ENCODE results near the gene DDX42.

DDX42 gene

DNA sequence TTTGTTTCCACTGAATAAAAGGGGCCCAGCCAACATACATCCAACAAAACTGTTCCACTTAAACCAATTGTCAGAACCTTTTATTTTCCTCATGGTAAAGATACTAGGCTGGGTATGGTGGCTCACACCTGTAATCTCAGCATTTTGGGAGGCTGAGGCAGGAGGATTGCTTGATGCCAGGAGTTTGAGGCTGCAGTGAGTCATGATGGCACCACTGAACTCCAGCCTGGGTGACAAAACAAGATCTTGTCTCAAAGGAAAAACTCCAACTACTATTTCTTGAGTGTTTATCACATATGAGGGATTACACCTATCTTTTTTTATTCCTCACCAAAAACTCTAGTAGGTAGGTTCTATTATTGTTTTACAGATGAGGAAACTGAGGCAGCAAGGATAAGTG is 48.6 kb downstream of the DDX42 start:
- DNase-seq (ENCODE audit: low spot score): no peak

DNA sequence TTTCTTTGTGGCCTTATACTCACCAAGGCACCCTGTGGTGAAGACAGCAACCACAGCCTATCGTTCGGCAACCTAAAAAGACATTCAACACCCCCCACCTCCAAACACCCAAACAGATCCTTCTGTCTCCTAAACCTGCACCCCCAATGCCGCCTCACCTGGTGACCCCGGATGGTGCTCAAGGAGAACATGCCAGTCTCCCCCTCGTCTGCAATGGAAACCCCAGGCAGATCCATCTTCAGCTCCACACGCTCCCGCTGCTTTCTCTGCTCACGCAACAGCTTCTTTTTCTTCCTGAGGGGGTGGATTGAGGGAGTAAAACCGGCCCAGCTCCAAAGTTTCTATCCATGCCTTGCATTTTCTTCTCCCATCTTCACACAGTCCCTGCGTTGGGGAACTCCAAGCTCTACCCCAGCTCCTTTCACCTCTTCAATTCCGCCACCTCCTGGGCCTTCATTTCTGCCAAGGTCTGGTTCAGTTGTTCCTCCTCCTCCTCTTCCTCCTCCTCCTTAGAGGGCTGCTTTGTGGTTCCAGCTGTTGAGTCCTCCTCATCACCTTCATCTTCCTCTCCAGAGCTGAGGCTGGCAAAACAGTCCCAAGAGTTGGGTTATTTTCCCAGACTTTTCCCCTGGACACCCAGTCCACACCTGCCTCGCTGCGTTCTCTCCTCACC is 49.8 kb downstream of the DDX42 start:
- no peak for DNase-seq (ENCODE audit: low spot score)

DNA sequence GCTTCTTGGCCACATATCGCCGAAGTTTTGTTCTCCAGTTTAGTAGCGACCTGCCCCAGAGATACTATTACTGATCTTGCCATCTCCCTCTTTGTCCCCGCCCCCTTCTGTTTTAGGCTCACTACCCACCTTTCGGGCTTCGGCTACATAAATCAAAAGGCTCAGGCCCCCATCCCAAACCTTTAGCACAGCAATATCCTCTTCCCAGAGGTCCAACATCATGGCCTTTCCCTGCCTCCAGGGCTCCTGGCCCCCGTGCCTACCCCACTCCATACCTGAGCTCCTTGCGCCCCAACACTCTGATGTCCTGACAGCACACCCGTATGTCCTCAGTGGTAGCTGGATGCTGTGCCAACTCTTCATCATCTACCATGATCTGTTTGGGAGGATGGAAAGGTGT is 50.4 kb downstream of the DDX42 start:
- DNase-seq (ENCODE audit: low spot score): no peak

DNA sequence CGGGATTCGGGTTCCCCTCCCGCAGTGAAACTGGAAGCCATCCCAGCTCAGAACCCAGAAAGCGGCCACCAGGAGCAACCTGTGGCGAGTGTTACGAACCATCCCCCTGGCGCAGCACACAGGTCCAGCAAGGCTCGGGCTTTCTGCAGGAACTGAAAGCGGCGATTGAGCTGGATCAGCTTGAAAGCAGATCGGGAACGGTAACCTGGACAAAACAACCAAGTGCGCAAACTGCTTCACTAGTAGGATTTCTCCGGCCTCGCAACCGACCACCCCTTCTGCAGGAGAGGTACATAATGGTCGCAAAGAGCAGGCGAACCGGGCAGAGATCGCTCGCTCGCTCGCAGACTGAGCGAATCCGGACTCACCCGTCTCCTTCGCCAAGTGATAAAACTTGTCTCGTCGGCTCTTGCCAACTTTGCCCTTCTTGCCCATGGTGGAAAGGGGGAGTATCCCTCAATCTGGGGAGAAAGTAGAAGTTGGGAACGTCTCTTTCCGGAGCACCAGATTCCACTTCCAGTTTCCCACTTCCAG is 52.6 kb downstream of the DDX42 start:
- DNase-seq (ENCODE audit: low spot score): peak; percentile 19

DNA sequence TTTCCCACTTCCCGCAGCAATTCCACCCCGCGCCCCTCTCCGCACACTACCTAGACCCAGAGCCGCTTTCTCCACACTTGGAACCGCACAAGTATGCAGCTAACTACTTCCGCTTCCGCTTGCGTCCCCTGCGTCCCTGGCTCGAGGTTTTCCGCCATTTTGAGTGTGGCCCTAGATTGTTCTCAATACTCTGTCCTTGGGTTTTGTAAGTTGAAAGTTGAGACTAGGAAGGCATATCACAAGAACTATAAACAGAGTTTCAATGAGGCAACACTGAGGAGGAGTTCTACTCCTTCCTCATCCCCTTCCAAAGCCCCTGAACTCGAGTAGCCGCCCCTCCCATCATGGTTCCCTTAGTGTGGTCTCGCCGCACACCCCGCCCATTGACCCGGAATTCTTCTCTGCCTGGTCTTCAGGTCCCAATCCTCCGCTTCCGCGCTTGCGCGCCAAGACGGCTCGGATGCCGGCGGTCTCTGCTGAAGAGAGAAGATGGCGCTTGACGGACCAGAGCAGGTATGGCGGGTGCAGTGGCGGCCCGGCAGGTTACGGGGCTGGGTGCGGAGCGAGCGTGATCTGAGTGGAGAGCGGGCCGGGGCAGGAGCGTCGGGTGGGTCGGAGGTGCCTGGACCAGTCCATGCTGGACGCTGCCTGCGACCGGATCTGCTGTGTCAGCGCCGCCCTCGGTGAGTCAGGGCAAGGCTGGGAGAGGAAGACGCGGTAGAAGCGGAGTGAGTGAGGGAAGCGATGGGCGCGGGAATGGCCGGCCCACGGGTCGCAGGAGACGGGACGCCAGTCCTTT is 53.2 kb downstream of the DDX42 start, which contains the start of the genes FTSJ3 and PSMC5:
Gene FTSJ3 (minus strand): TSS at position 662 of the 799 bp plus-strand sequence. CDS start 761 bp downstream, outside the sequence.
Gene PSMC5 (plus strand): TSS at position 430 of the 799 bp plus-strand sequence. CDS start 60 bp downstream, at position 490.
- DNase-seq (ENCODE audit: low spot score): peak; percentile 96

DNA sequence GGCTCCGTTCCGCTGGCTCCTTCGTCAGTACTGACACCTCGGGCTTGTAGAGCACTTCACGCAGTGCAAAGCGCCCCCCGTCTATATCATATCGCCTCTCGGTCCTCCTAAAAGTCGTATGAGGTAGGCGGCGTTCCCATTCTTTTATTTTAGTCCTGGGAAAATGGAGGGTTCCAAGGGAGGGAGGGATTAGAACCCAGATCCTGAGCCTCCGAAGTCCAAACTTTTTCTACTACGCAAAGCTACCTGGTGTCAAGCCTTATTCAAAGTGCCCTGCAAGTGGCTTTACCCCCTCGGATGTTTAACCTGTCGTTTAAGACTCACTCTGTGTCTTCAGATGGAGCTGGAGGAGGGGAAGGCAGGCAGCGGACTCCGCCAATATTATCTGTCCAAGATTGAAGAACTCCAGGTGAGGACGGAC is 53.8 kb downstream of the DDX42 start:
- DNase-seq (ENCODE audit: low spot score): no peak

DNA sequence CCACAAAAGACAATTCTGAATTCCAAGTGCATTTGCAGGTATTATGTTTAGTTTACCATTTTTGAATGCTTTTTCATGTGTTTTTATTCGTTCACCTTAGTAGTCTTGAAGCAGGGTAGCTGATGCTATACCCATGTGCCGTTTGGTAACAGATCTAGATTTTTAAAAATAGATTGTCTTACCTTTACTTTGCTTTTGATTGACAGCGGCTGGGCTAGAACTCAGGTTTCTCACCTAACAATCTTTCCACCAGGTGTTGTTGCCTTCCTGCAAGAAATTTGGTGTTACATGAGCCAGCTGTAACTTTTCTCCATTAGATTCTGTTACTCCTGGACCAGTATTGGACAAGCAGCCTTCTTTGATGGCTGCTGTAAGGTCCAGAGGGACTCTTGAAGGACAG is 55.0 kb downstream of the DDX42 start:
- DNase-seq (ENCODE audit: low spot score): no peak

DNA sequence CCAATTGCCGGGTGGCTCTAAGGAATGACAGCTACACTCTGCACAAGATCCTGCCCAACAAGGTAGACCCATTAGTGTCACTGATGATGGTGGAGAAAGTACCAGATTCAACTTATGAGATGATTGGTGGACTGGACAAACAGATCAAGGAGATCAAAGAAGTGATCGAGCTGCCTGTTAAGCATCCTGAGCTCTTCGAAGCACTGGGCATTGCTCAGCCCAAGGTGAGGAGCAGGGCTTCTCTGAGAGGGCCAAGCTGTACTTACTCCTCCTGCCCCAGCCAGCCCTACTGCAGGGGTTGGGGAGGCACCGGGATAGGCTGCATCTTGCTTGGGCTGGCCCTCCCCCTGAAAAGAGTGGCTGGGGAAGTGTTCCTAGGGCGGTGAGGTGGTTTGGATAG is 56.3 kb downstream of the DDX42 start:
- DNase-seq (ENCODE audit: low spot score): no peak

DNA sequence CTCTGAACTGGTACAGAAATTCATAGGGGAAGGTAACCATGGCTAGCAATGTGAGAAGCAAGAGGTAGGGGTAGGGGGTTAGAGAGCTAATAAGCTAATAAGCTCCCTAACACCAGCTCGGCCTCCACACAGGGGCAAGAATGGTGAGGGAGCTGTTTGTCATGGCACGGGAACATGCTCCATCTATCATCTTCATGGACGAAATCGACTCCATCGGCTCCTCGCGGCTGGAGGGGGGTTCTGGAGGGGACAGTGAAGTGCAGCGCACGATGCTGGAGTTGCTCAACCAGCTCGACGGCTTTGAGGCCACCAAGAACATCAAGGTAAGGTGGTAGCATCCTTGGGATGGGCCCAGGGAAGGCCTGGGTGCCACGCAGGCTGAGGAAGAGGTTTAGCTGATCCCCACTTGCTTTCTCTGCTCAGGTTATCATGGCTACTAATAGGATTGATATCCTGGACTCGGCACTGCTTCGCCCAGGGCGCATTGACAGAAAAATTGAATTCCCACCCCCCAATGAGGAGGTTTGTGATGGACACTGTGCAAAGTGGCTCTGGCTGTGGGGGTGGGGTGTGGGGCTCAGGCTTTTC is 57.0 kb downstream of the DDX42 start:
- no peak for DNase-seq (ENCODE audit: low spot score)

DNA sequence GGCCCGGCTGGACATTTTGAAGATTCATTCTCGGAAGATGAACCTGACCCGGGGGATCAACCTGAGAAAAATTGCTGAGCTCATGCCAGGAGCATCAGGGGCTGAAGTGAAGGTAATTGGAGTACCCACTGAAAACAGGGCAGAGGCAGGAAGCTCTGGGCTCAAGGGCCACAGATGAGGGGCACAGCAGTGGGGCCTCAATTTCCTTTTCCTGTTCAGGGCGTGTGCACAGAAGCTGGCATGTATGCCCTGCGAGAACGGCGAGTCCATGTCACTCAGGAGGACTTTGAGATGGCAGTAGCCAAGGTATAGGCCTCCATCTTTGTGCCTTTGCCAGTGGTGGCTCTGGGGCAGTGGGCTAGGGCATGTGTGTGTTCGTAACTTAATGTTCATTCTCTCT is 57.5 kb downstream of the DDX42 start:
- DNase-seq (ENCODE audit: low spot score): no peak

DNA sequence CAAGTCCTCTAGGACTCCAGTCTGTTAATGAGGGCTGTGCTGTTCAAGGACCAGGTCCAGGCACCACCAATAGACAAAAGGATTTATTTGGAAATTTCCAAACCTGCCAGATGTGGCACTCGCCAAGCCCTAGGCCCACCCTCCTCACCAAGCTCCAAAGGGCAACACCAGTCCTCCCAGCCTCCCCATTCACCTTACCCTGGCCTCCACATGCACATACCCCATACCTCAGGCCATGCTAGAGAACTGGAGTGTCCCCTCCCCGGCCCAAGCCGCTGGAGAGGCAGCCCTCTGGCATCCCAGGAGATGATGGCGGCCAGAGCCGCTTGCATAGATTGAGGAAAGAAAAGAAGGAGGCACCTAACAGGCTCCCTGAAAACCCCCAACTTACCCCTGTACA is 58.0 kb downstream of the DDX42 start:
- no peak for DNase-seq (ENCODE audit: low spot score)

DNA sequence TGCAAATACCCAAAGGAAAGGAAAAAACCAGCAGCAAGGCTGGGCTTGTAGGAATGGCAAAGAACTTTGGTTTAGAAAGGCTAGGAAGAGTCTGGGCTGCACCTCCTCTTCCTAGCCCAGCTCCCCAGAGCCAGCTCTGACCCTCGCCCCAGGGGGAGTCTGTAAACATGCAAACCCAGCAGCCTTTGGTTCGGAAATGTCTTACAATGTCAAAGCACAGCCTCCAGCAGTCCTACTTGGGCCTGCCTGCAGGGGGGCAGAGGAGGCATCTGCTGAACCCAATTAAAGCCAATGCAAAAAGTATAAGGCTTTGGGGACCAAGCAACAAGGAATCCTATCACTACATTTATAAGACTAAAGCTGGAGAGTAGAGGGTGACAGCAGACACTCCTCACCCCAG is 58.5 kb downstream of the DDX42 start:
- no peak for DNase-seq (ENCODE audit: low spot score)

DNA sequence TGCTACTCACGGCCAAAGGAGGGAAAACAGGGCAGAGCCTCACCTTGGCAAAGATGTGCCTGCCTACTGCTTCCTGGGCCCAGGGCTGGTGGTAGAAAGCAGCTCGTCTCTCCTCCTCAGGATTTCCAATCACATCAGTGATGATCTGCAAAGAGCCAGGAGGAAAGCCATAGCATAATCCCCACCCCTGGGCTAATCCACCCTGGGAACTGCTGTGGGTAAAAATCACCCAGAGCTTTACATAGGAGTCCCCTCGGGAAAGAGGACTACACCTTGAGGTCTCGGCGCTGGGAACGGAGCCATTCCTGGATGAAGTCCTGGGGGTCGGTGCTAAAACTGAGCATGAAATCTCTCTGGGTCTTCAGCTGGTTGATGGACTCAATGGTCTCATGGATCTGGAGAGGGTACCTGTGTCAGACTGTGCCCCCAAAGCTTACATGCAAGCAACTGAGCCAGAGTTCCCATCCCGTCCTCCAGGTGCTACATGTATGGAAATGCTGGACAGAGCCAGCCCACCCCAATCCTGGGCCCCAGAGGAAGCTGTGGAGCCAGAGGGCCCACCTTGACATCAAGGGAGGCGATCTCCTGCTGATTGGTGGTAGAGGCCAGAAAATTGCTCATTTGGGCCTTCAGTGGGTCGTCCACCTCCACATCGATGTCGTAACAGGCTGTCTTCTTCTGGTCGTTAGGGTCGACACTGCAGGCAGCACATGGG is 59.2 kb downstream of the DDX42 start:
- no peak for DNase-seq (ENCODE audit: low spot score)

DNA sequence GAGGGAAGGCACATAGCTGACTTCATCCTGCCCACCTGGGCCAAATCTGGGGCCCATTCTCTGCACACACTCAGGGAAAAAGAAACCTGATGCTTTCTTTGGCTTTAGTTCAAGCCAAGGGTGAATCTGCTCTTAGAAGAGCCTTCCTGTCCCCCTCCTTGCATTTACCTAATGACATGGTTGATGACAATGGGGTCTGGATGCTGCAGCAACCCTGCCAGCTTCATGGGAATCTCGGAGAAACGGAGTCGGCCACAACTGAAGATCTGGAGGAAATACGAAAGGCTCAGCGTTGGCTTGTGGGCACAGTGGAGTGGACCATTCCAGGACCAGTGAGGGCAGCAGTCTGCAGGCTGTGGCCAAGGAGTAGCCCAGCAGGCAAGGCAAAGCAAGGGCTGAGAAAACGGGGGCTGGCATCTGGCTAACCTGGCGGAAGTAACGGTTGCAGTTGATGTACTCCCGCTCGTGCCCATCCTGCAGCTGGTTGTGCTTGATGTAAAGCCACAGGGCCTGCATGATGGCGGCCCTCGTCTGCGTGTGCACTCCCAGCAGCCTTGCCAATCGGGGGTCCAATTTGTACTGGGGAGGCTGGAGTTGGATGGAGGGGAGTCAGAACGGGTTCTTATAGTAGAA is 59.9 kb downstream of the DDX42 start:
- DNase-seq (ENCODE audit: low spot score): no peak

DNA sequence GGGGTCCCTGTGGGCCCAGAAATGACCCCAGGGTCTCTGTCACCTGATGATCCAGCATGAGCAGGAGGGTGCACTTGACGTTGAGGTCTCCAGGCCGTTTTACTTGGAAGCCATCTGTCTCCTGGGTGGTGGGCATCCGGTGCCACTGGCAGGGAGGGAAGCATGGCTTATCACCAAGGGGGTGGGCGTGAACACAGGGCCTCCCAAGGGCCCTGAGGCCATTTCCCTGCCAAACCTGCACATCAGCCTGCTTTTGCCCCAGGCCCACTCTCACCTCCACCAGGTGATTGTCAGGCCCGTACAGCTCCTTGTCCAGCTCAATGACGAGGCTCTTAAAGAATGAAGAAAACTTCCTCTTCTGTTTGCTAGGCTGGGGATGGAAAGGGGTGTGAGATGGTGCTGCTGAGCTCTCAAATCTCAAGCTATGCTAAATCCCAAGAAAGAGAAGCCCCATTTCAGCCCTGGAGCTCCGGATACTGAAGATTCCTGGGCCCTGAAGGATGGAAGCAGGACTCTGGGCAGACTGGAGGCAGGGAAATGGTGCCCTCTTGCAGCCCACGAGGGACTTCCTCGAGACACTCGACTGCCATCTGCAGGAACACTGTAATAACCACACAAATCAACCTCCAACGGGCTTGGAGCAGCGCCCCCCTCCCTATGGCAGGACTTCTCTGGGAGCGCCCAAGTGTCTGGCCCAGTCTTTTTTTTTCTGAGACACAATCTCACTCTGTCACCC is 60.6 kb downstream of the DDX42 start:
- peak; percentile 72 for DNase-seq (ENCODE audit: low spot score)

DNA sequence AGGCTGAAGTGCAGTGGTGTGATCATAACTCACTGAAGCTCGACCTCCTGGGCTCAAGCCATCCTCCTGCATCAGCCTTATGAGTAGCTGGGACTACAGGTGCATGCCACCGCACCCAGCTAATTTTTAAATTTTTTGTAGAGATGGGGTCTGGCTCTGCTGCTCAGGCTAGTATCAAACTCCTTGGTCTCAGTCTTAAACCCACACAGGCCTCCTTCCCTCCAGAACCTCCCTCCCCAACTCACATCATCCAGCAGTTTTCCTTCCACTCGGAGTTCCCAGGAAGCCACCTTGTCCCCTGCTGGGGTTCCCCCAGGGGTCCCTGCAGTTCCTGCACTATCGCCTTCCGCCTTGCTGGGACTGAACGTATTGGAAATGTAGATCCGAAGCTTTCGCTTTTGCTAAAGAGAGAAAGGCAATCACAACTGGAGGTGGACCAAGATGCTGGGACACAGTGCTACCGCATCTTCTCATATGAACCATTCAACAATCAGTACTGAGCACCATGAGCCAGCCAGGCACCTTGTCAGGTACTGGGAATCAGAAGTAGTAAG is 61.3 kb downstream of the DDX42 start:
- DNase-seq (ENCODE audit: low spot score): no peak

DNA sequence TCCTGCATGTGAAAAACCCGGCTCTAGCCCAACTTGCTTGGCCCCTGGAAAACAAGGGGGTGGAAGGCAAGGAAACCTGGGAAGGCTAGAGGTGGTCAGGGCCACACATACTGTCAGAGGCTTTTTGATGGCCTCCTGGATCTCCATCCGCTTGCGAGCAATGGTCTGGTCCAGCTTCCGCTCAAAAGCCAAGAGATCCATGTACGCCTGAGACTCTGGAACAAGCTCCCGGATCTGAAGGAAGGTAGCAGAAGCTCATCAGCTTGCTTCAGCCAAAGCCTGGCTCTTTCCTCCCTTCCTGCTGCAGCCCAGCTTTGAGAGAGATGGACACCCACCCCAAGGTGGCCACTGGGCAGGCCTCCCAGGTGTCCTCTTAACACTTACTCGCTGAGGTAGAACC is 62.8 kb downstream of the DDX42 start:
- DNase-seq (ENCODE audit: low spot score): no peak

DNA sequence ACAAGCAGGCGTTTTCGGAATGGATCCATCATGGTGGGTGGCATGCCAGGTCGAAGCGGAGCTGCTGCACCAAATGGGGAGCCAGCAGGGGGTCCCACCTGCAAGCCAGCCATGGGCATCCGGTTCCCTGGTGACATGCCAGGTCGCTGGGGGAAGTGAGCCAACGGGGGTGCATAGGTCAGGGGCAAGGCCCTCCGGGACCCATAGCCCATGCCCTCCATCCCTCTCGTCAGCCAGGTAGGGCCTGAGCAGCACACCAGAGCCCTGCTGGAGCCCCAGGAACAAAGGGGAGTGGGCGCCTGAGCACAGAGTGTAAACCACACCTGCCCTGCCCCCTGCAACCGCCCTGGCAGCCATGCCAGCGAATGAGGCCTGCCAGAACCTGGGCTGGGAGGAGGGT is 63.5 kb downstream of the DDX42 start:
- DNase-seq (ENCODE audit: low spot score): no peak

DNA sequence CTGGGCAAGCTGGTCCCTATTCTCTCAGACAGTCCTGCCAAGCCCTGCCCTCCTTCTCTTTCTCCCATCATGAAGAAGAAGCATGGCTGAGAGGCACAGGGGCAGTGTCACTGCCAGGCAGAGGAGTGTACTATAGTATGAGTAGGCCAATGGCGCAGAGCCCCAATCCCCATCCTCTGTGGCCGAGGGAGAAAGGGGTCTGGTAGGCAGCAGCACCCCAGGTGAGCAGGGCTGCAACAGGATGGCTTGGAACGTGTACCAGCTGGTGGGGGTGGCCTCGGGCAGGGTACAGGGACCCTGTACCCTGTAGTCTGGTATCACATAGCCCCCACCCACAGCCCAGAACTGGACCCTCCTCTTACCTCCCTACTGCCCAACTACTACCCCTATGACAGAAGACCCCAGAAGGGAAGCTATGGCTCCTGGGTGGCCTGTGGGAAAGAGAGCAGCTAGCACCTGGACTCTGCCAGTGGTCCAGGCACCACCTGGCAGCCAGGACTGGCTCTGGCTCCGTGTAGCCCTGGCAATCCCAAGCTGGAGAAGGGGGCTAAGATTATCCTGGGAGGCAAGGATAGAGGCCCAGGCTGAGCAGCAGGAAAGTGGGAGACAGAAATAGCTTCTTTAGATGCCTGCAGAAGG is 64.1 kb downstream of the DDX42 start:
- DNase-seq (ENCODE audit: low spot score): no peak

DNA sequence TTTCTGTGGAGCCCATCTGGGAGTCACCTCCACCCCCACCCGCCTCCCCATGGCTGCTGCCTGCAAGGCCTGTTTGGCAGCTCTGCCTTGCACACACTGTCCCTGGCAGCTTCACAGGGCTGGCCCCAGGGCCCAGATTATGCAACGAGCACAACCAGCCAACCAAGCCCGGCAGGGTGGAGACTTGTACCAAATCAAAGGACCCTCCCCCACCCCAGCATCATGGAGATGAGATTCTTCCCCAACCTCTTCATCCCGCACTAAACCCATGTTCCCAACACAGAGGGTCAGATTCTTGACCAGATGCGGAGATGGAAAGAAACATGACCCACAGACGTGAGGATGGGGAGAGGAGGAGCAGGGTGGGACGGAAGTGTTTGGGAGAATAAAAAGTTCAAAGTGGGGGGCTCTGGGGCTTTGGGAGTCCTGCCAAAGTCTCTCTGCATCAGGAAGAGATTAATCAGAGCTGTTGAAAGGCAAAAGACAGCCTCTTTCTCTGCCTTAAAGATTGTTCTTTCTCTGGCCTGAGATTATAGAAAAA is 64.7 kb downstream of the DDX42 start:
- DNase-seq (ENCODE audit: low spot score): no peak

Measured in CD4-positive, alpha-beta T cell treated with Interleukin-2 at 100 ng/mL for 4 hours (primary cell).